Measurements from ENCODE around the gene STXBP6.

The STXBP6 gene

GRCh38 chr14:24991821-24992220 is 58.1 kb downstream of the STXBP6 start:
- no peak for DNase-seq (ENCODE audit: low read depth in 1 of 2, low spot score in 1 of 2)
- no peak for TF ChIP-seq SPI1 (IDR thresholded peaks at IDR 0.05; ENCODE audit: borderline replicate concordance, low read depth)
- TF ChIP-seq GABPA (IDR thresholded peaks at IDR 0.05; ENCODE audit: low read depth): no peak
- TF ChIP-seq REST (IDR thresholded peaks at IDR 0.05; ENCODE audit: insufficient replicate concordance, low read depth): no peak
- no peak for TF ChIP-seq POLR2AphosphoS5 (IDR thresholded peaks at IDR 0.05; ENCODE audit: low read depth)
- TF ChIP-seq CTCF (IDR thresholded peaks at IDR 0.05; ENCODE audit: insufficient read depth, low read length): no peak
- Histone ChIP-seq H3K4me3 (replicated peaks; ENCODE audit: insufficient read depth, low read length) (no peak overlapping the region), H3K27ac (replicated peaks) (no peak overlapping the region), H3K27me3 (ENCODE audit: insufficient read depth, poor library complexity, severe bottlenecking) (no peaks in the 10 kb centered on the region)

- no peaks in the 10 kb centered on the region for H3K27me3 ChIP-seq (ENCODE audit: insufficient read depth, poor library complexity, severe bottlenecking)
- DNase-seq (ENCODE audit: low read depth in 1 of 2, low spot score in 1 of 2): no peak
- no peak for TF ChIP-seq REST (IDR thresholded peaks at IDR 0.05; ENCODE audit: insufficient replicate concordance, low read depth)
- TF ChIP-seq GABPA (IDR thresholded peaks at IDR 0.05; ENCODE audit: low read depth): no peak
- no peak for TF ChIP-seq SPI1 (IDR thresholded peaks at IDR 0.05; ENCODE audit: borderline replicate concordance, low read depth)
- no peak for TF ChIP-seq CTCF (IDR thresholded peaks at IDR 0.05; ENCODE audit: insufficient read depth, low read length)
- TF ChIP-seq POLR2AphosphoS5 (IDR thresholded peaks at IDR 0.05; ENCODE audit: low read depth): no peak
- no peak overlapping the region for H3K27ac ChIP-seq (replicated peaks)
- H3K4me3 ChIP-seq (replicated peaks; ENCODE audit: insufficient read depth, low read length): no peak overlapping the region
Observed at GRCh38 chr14:24991288-24991687, 58.7 kb downstream of the STXBP6 start.

- no peak for TF ChIP-seq REST (IDR thresholded peaks at IDR 0.05; ENCODE audit: insufficient replicate concordance, low read depth)
- TF ChIP-seq SPI1 (IDR thresholded peaks at IDR 0.05; ENCODE audit: borderline replicate concordance, low read depth): no peak
- no peak for TF ChIP-seq GABPA (IDR thresholded peaks at IDR 0.05; ENCODE audit: low read depth)
- TF ChIP-seq CTCF (IDR thresholded peaks at IDR 0.05; ENCODE audit: insufficient read depth, low read length): no peak
- no peak for TF ChIP-seq POLR2AphosphoS5 (IDR thresholded peaks at IDR 0.05; ENCODE audit: low read depth)
- Histone ChIP-seq H3K27ac (replicated peaks) (no peak overlapping the region), H3K27me3 (ENCODE audit: insufficient read depth, poor library complexity, severe bottlenecking) (no peaks in the 10 kb centered on the region), H3K4me3 (replicated peaks; ENCODE audit: insufficient read depth, low read length) (no peak overlapping the region)
- no peak for DNase-seq (ENCODE audit: low read depth in 1 of 2, low spot score in 1 of 2)
Observed at GRCh38 chr14:24990773-24991172, 59.2 kb downstream of the STXBP6 start.
